A673 (cell line): ENCODE data around the gene GNG12. TPM values are rescaled to one million over a fixed set of nuclear protein-coding genes. Genes with fewer than 3 reads are reported as not detected.

Experiments used
- BruUV-seq: library from RNA; stranded (reverse); fragments of 400-500 nt; replicated peaks from 2 replicates; lab custom pipeline; 2021; lab: Mats Ljungman, UMichigan
- CTCF ChIA-PET: fragments of 300-600 bp; sonication (Branson Sonifier 250); formaldehyde crosslinking; loops from one replicate; lab custom pipeline; 2022; ENCODE audit warnings: antibody characterized with exemption; lab: Charles Lee
- POLR2A ChIA-PET: fragments of 300-600 bp; sonication (Branson Sonifier 250); formaldehyde crosslinking; loops from one replicate; lab custom pipeline; 2022; ENCODE audit warnings: antibody characterized with exemption; ENCODE audit not compliant: low non-redundant PET; lab: Charles Lee
- DNase-seq: peaks from one replicate; pipeline ENCODE4 v3.0.0-alpha.2; 2015; ENCODE audit warnings: low spot score
- H3K27ac ChIP-seq: fragments of 200-600 bp; sonication (generic); 2 replicates; pipeline ENCODE4 v1.5.1; 2016; ENCODE audit warnings: mixed run types, low read depth, mild to moderate bottlenecking, mixed read lengths, antibody characterized with exemption, low read length; ENCODE audit not compliant: poor library complexity, severe bottlenecking
- H3K27me3 ChIP-seq: fragments of 200-600 bp; sonication (generic); replicated peaks from 2 replicates; pipeline ENCODE4 v1.6.1; 2017; ENCODE audit warnings: mixed run types, low read depth, mild to moderate bottlenecking, mixed read lengths, antibody characterized with exemption, low read length; ENCODE audit not compliant: insufficient read depth, poor library complexity
- H3K36me3 ChIP-seq: fragments of 200-600 bp; sonication (generic); 2 replicates; pipeline ENCODE4 v1.6.1; 2016; ENCODE audit warnings: mixed run types, mild to moderate bottlenecking, mixed read lengths, antibody characterized with exemption, low read length; ENCODE audit not compliant: insufficient read depth, poor library complexity, severe bottlenecking
- H3K4me1 ChIP-seq: fragments of 200-600 bp; sonication (generic); 2 replicates; pipeline ENCODE4 v1.6.1; 2017; ENCODE audit warnings: mixed run types, mild to moderate bottlenecking, mixed read lengths, antibody characterized with exemption, low read length; ENCODE audit not compliant: insufficient read depth, poor library complexity, severe bottlenecking
- H3K4me3 ChIP-seq: fragments of 200-600 bp; sonication (generic); 2 replicates; pipeline ENCODE4 v1.5.1; 2016; ENCODE audit warnings: low read depth, mixed run types, mild to moderate bottlenecking, mixed read lengths, low read length; ENCODE audit not compliant: poor library complexity, severe bottlenecking
- H3K9me3 ChIP-seq: fragments of 200-600 bp; sonication (generic); 2 replicates; pipeline ENCODE4 v1.6.1; 2016; ENCODE audit warnings: mixed run types, low read depth, mild to moderate bottlenecking, mixed read lengths, antibody characterized with exemption, low read length; ENCODE audit not compliant: poor library complexity, severe bottlenecking
- CTCF ChIP-seq: fragments of 300-800, 200-600 bp; sonication (generic); conservative IDR thresholded peaks from 2 replicates; pipeline ENCODE4 v1.5.1; 2017; ENCODE audit warnings: low read depth, mild to moderate bottlenecking, antibody characterized with exemption, low read length, moderate library complexity, mixed read lengths
- EZH2 ChIP-seq: fragments of 200-600 bp; sonication (generic); IDR thresholded peaks from 2 replicates; pipeline ENCODE4 v1.6.1; 2017; ENCODE audit warnings: borderline replicate concordance, low read depth, mild to moderate bottlenecking, mixed read lengths, antibody characterized with exemption, low read length; ENCODE audit not compliant: poor library complexity, severe bottlenecking
- intact Hi-C: fragments of 100-400 bp; cut with micrococcal nuclease; formaldehyde crosslinking; loops from one replicate; pipeline ENCODE4 v1.10.0; 2022; ENCODE audit not compliant: unreplicated experiment
- total RNA-seq: library from RNA; stranded (reverse); gene quantifications from 2 replicates; pipeline ENCODE4 v1.2.3, GENCODE V29; 2021

The GNG12 gene
- total RNA-seq, 1 experiment from 2014 or later: 54.8 TPM

- CTCF ChIA-PET: interaction anchor here (0.6 kb wide), 1 partner anchor 10 kb away, joined by 7 read pairs; no protein-coding TSS in a partner anchor
- H3K4me1 ChIP-seq: no peaks in the 10 kb centered on the region
- no TSS peak for BruUV-seq
- POLR2A ChIA-PET: no interaction called here
- no peaks in the 10 kb centered on the region for H3K9me3 ChIP-seq
- DNase-seq: no peak
- 0 out of 2 replicates have a peak, but pooled peaks have one; percentile 4 for TF ChIP-seq CTCF
- no peak for TF ChIP-seq EZH2
- H3K4me3 ChIP-seq: no peak overlapping the region
- no peaks in the 10 kb centered on the region for H3K27me3 ChIP-seq
- intact Hi-C loops: no loop called here
- no peak overlapping the region for H3K27ac ChIP-seq
- no peaks in the 10 kb centered on the region for H3K36me3 ChIP-seq
Measured at GRCh38 chr1:67700692-67701410, 132.4 kb downstream of the GNG12 start.

GRCh38 chr1:67700220-67700619, 133.0 kb downstream of the GNG12 start:
- TF ChIP-seq EZH2 (no peak), CTCF (no peak)
- ChIA-PET POLR2A (no interaction called here), CTCF (interaction anchor here (0.6 kb wide), 1 partner anchor 11 kb away, joined by 7 read pairs; no protein-coding TSS in a partner anchor)

GRCh38 chr1:67696708-67697107, 136.6 kb downstream of the GNG12 start:
- intact Hi-C loops: no loop called here
- CTCF ChIA-PET: no interaction called here
- POLR2A ChIA-PET: no interaction called here
- H3K27me3 ChIP-seq: no peaks in the 10 kb centered on the region
- BruUV-seq: no TSS peak
- no peak for DNase-seq
- no peaks in the 10 kb centered on the region for H3K4me1 ChIP-seq
- H3K9me3 ChIP-seq: no peaks in the 10 kb centered on the region
- H3K36me3 ChIP-seq: no peaks in the 10 kb centered on the region
- TF ChIP-seq EZH2 (no peak), CTCF (no peak)
- no peak overlapping the region for H3K27ac ChIP-seq
- H3K4me3 ChIP-seq: no peak overlapping the region

More at GRCh38 chr1:67700220-67700619, 133.0 kb downstream of the GNG12 start:
- no peak overlapping the region for H3K27ac ChIP-seq
- no peaks in the 10 kb centered on the region for H3K9me3 ChIP-seq
- no peaks in the 10 kb centered on the region for H3K27me3 ChIP-seq
- no peaks in the 10 kb centered on the region for H3K36me3 ChIP-seq
- no peaks in the 10 kb centered on the region for H3K4me1 ChIP-seq
- intact Hi-C loops: no loop called here
- DNase-seq: no peak
- H3K4me3 ChIP-seq: no peak overlapping the region
- BruUV-seq: no TSS peak
